HT1080 (cell line): ENCODE measurements around the gene ADISSP. TPM values are rescaled to one million over a fixed set of nuclear protein-coding genes. Genes with fewer than 3 reads are reported as not detected.
"Not testable (repeated sequence)": the region's sequence is repeated elsewhere in the genome, so short reads cannot be mapped to it uniquely, and the experiment has no call there.

ENCODE experiments used
- DNase-seq: peaks from one replicate; pipeline ENCODE4 v3.0.0-alpha.2; 2015; ENCODE audit warnings: low read depth
- total RNA-seq: library from RNA; depleted of rRNA; stranded (reverse); fragments of >200 nt; shearing (Covaris generic); gene quantifications from 2 replicates; pipeline ENCODE4 v1.2.3, GENCODE V29; 2014

Gene ADISSP
- total RNA-seq, 1 experiment from 2014 or later = 171 TPM

DNA sequence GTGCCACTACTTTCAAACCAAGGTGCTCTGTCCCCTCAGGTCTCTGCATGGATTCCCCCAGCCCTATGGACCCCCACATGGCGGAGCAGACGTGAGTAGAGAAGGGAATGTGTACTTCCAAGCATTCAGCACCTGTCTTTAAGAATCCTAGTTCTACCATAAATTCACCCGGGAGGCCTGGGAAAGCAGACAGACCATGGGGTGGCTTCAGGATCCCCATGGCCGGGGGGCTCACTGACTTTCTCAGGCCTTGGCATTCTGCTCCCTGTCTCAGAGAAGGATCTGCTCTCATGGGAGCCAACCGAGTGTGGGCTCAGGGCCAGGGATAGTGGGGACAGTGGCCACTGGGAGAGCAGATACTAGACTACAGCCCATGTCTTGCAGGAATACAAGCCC, 30.8 kb upstream of the ADISSP start:
- no peak for DNase-seq

DNA sequence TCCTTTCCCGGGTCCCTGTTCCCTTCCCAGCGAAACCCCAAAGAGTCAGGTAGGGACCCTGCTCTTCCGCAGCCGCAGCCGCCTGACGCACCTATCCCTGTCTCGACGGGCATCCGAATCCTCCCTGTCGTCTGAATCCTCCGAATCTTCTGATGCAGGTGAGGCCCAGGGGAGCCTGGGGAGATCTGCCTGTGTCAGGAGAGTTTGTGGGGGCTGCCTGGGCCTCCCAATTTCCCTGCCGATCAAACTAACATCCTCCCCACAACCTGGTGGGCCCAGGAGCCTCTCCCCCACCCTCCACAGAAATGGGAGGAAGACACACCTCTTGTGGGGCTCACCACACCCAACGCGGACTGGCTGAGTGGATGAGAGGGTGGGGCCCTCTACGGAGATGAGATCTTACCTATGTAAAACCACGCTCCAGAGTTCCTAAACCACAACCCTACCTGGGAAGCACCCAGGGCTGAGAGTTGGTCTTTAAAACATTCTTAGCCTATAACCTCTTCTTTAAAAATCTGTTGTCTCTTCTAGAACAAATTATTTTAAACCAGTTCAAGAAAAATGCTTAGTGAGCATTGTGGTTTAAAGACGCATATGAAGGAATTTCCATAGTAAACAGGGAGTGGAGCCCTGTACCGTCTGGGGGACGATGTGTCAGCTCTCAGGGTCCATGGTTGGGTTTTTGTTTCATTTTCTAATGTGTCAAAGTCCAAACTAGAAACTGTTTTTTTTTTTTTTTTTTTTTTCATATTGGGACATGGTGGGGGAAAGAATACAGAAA, 30.2 kb upstream of the ADISSP start:
- DNase-seq = no peak

DNA sequence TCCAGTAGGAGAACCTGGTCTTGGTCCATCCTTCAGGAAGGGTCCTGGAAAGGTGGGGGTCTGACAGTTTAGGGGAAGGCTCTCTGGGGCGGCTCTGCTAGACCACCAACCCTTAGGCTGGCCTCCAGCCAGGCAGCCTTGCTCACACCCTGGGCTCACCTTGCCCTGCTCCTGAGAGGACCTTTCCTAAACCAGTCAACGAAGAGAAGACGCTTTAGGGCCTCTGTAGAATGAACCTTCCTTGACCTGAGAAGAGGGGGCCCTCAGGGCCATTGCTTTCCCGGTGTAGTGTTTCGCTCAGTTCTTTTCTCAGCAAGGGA, 29.6 kb upstream of the ADISSP start:
- DNase-seq = no peak

DNA sequence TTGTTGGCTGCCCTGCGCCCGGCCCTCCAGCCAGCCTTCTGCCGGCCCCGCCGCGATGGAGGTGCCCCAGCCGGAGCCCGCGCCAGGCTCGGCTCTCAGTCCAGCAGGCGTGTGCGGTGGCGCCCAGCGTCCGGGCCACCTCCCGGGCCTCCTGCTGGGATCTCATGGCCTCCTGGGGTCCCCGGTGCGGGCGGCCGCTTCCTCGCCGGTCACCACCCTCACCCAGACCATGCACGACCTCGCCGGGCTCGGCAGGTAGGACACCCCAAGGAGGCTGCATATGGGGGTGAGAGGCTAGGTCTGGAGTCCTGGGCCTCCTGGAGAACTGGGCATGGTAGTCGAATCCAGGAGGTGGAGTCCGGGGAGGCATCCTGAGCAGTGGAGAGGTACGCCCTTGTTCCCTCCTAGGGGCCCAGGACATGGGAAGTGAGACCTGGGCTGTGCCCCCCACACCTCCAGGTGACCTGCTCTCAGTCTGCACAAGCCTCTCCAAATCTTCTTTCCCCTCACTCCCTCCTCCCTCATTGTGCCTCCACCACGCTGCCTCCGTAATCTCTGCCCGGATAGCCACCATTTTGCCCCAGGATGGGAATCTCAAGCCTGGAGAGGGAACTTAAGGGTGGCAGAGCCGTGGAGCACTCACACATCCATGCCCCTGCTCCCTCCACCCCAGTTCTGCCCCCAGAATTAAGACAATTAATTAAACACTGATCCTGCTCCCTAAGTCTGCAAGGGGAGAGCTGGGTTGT, 29.1 kb upstream of the ADISSP start:
- no peak for DNase-seq

DNA sequence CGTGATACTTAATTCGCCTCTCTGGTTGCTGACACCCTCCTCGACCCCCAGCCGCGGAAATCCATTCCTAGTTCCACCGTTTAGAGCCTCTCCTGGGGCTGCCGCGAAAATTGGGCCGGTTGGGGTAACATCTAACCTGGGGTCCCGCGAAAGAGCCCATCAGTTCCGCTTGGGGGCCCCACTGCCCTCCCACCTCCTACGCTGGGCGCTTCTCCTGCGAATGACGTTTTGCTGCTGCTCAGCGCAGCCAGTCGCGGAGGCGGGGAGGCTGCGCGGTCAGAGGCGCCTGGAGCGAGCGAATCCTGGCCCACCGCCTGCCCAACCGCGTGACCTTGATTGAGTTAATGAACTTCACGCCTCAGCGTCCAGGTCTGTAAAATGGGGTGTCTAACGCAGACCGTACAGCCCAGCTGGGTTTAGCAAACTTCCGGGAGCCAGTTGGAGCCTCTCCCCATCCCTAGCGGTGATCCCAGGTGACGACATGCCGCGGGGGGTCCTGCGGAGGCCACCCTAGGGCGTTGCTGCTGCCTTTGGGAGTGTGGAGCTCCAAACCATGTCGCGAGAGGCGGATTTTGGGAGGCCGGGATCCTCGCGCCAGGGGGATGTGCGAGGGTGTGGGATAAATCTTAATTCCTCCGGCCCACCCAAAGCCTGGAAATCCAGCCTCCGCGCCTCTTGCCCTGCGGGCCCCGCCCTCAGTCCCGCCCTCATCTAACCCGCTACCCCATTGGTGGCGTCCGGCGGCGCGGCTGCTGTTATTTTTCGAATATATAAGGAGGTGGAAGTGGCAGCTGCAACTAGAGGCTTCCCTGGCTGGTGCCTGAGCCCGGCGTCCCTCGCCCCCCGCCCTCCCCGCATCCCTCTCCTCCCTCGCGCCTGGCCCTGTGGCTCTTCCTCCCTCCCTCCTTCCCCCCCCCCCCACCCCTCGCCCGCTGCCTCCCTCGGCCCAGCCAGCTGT, 28.2 kb upstream of the ADISSP start, which contains the start of gene CDC25B:
CDC25B (plus strand) TSS at position 800 of the 958 bp plus-strand sequence. CDS start 222 bp downstream, outside the sequence.
- DNase-seq = peak; percentile 95

DNA sequence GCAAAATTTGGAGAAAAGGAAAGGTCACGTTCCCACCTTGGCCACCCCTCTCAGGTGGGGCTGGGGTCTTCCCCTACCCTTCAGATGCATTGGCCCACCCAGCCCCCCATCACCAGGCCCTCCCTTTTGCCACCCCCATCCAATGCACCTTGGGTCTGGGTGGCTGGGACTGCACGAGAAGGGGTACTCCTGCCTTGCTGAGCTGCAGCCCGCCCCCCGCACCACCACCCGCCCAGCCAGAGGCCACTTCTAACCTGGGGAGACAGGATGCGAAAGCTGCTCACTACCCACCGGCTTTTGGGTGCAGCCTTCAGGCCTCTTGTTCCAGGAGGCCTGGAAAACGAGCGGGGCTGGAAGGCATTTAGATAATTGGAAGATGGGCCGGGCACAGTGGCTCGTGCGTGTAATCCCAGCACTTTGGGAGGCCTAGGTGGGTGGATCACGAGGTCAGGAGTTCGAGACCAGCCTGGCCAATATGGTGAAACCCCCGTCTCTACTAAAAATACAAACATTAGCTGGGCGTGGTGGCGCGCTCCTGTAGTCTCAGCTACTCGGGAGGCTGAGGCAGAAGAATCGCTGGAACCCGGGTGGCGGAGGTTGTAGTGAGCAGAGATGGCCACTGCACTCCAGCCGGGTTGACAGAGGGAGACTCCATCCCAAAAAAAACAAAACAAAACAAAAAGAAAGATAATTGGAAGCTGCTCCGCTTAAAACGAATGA, 27.3 kb upstream of the ADISSP start:
- no peak for DNase-seq

DNA sequence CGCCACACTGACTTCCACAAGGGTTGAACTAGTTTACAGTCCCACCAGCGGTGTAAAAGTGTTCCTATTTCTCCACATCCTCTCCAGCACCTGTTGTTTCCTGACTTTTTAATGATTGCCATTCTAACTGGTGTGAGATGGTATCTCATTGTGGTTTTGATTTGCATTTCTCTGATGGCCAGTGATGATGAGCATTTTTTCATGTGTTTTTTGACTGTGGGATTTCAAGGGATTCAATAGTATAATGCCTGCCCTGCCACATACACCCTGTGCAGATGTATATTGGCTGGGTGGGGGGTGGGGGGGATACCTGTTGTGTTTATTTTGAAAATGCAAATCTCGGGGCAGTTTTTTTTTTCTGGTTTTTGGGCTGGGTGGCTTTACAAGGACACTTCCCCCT, 26.6 kb upstream of the ADISSP start:
- DNase-seq = not testable (repeated sequence)

DNA sequence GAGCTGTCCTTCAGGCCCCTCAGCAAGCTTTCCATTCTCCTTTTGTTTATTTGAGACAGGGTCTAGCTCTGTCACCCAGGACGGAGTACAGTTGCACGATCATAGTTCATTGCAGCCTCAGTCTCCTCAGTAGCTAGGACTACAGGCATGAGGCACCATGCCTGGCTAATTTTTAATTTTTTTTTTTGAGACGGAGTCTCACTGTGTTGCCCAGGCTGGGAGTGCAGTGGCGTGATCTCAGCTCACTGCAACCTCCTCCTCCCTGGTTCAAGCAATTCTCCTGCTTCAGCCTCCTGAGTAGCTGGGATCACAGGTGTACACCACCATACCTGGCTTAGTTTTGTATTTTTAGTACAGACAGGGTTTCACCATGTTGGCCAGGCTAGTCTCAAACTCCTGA, 21.6 kb upstream of the ADISSP start:
- not testable (repeated sequence) for DNase-seq

DNA sequence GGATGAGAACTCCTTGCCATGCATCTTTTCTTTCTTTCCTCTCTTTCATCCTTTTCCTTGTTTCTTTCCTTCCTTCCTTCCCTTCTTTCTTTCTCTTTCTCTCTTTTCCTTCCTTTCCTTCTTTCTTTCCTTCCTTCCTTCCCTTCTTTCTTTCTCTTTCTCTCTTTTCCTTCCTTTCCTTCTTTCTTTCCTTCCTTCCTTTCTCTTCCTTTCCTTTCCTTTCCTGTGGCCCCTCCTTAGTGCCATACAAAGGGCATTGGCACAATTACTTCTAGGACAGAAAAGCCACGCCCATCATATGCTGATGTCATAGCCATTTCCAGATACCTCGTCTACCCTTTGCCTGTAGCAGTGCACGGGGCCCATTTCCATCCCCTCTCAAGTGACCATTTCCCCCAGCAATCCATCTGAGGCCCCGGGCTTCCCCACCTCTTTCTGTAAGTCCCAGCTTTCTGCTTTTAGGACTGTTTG, 21.2 kb upstream of the ADISSP start:
- no peak for DNase-seq

DNA sequence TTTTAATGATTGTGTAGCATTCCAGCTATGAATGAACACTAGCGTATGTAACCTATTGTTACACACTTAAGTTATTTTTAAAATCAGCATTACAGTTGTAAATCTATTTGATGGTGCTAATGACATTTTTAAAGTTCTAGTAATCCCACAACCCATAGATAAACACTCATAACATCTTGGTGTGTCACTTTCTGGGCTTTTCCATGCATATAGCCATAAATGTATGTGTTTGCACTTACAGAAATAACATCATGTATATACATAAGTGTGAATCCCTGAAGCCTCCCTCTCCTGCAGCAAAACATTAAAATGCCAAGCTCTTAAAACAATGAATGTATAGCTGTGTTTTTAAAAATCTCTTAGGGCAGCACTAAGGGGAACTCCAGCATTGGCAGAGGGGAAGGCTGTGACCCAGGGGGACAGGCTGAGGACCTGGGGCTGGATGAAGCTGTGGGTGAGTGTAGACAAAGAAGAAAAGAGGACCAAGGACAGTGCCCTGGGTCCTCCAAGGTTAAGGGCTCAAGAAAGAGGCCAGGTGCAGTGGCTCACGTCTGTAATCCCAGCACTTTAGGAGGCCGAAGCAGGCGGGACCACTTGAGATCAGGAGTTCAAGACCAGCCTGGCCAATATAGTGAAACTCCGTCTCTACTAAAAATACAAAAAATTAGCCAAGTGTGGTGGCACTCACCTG, 19.9 kb upstream of the ADISSP start:
- DNase-seq = no peak

DNA sequence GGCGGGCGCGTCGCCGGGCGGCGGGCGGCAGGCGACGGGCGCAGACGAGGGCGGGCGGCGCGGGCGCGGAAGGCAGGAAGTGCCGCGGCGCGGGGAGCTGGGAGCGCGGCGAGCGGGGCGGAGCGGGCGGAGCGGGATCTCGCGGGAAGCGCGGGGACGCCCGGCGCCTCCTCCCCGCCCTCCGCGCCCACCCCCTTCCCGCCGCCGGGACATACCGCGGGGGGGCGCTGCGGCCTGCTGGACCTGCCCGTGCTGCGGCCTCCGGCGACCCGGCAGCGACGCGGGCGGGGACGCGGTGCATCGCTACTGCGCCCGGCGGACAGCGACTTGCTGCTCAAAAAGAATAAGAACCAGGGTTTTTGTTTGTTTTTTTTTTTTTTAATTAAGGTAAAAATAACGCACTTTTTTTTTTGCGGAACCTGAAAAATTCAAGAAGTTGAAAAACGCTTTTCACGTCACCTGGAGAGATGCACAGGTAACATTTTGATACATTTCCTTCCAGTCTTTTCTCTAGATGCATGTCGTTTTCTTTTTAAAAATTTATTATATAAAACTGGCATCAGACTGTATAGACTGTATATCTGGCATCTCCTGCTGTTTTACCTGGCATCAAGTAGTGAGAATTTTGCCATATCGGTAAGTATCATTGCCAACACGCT, 19.2 kb upstream of the ADISSP start, which contains the start of gene CENPB:
CENPB (minus strand) TSS at position 76 of the 659 bp plus-strand sequence. CDS start 257 bp downstream, outside the sequence.
- peak; percentile 63 for DNase-seq

DNA sequence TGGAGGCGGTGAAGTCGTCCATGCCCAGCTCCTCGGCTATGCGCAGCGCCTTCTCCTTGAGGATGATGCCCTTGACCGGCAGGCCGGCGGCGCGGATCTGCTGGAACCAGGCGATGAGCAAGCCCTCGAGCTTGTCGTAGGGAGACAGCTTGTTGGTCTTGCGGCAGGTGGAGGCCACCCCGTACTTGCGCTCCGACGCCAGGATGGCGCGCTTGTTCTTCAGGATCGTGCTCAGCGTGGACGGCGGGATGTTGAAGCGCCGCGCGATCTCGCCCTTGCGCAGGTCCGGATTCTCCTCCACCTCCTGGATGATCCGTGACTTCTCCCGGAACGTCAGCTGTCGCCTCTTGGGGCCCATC, 18.6 kb upstream of the ADISSP start:
- DNase-seq = peak; percentile 39

DNA sequence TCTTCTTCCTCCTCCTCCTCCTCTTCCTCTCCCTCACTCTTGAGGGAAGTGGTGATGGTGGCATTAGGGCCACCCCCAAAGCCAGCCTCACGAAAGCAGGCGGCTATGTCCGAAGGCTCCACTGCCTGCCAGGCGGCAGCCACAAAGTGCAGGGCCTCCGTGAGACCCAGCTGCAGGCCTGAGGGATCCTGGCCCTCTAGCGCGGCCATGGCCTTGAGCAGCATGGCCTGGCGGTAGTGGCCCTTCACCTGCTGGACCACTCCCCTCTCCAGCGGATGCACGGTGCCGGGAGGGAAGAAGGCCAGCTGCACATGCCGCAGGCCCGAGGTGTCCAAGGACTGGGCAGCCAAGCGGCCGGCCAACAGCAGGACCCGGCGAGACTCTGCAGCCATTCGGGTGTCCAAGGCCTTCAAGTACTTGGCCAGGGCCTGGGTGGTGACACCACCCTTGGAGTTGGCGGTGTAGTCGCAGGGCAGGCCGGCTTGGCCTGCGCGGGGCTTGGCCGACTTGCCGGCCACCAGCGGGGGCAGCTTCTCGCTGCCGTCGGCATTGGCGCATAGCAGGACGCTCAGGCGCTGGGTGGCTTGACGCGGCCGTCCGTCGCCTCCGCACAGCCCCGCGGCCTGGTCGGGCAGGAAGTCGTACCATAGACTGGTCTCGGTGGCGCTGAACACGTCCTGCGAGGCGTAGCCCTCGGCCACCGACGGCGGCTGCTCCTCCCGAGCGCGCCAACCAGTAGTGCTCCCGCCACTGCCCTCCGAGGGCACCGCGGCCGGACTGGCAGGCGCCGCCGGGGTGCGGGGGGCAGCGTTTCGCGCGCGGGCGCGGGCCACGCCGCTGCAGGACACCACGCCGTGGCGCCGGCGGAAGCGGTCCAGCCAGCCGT, 17.9 kb upstream of the ADISSP start:
- no peak for DNase-seq

DNA sequence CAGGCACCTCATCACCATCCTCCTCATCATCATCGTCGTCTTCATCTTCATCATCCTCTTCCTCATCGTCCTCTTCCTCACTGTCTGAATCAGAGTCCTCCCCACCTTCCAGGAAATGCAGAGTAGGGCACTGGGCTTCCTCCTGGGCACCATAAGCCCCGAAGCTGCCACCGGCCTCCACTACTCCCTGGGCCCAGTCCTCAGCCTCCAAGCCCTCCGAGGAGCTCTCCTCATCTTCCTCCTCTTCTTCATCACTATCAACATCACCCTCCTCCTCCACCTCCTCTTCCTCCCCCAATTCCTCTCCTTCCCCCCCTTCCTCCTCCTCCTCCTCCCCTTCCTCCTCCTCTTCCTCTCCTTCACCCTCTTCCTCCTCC, 17.3 kb upstream of the ADISSP start:
- DNase-seq = no peak

DNA sequence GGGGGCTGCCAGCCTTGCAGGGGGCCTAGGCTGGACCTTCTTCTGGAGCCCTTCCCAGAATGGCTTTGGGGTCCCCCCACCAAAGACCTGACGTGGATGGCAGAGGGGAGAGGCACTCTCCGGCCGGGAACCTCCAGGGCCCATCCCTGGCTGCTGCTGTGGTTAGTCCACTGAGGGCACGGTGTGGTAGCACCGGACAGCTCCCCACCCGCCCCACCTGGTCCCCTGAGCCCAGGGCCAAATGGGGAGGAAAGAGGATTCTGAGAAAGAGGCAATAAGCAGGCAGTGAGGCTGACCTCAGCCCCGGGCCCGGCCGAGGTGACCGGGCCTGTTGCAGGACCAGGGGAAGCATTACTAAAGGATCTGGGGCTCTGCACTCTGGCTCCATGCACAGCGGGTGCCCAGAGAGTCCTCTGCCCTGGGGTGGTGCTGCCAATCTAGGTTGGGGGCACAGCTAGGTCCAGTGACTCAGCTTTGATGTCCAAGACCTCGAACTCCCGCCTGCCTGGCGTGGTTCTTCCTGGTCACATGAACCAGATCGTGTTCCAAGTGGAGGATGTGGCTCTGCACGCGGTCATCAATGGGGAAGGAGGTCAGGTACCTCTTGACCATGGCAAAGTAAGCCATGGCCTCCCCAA, 16.8 kb upstream of the ADISSP start:
- no peak for DNase-seq

DNA sequence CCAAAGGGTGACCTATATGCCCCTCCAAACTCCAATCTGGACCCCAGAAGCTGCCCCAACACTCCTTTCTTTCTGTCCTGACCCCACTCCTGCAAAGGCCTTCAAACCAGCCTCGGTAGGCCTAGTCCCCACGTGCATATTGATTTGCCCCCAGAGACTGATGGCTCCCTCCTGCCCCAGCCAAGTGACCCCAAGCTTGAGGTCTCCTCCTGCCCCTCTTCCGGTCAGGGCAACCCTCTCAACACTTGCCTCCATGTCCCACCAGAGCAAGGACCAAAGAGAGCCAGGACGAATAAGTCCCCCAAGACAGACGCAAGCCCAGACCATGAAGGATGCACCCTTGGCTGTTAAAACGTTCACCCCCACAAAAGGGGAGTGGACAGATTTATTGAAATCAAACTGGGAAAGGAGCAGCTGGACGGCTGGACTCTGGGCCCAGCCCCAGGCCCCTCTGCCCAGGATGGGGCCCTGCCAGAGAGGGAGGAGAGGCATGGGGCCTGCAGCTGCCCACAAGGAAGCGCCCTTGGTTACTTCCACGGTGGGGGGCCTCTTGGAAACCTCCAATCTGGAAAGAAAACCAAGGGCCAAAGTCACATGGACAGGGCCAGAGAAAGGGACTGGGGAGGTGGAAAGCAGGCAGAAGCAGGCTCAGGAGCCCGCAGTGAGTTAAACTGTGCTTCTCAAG, 16.1 kb upstream of the ADISSP start:
- DNase-seq = no peak

DNA sequence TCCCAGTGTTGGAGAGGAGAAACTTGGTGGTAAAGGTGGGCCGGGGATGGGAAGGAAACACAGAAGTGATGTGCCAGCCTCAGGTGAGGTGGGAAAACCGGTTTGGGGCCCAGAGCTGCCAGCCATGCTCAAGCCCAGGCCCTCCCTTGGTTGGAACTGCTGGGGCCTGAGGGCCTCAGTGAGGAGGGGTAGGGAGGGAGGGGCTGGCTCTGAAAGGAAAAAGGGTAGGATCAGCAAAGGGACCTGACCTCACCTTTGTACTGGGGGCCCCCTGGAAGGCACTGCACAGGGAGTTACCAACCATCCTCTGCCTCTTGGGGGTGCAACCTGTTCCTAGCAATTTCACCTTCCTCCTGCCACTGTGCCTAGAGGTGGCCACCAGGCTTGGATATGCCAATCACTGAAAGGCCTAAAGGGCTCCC, 15.5 kb upstream of the ADISSP start:
- DNase-seq = no peak

DNA sequence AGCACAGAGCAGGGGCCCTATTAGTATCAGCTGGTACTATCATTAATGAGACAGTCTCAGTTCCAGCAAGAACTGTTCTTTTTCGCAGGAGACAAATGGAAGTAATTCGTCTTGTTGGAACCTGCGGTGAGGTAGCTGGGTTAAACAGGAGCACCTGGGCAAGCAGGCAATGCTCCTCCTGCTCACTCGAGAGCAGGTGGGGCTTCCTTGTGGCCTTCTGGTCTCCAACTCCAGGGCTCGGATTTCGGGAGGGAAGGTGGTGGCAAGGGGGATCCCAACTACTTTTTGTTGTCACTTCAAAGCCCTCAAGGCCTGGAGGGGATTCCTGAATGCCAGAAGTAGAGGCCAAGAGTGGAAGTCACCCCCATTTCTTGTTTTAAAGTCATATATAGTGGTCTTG, 15.0 kb upstream of the ADISSP start:
- DNase-seq = no peak
